Activated naive CD8-positive, alpha-beta T cell (primary cell): ENCODE results near the gene SUGP1.
A peak's percentile ranks its signal among the peaks of the same experiment; 100 is the strongest.

Source experiments
- H3K27ac Mint-ChIP-seq: one replicate; pipeline ENCODE4 v1.8.0; 2021; ENCODE audit warnings: mixed read lengths
- H3K27me3 Mint-ChIP-seq: one replicate; pipeline ENCODE4 v1.8.0; 2021; ENCODE audit warnings: mixed read lengths
- H3K36me3 Mint-ChIP-seq: one replicate; pipeline ENCODE4 v1.8.0; 2021; ENCODE audit warnings: mixed read lengths
- H3K4me1 Mint-ChIP-seq: one replicate; pipeline ENCODE4 v1.8.0; 2021; ENCODE audit warnings: low read depth, mixed read lengths
- H3K4me3 Mint-ChIP-seq: one replicate; pipeline ENCODE4 v1.8.0; 2021; ENCODE audit warnings: mild to moderate bottlenecking, mixed read lengths
- H3K9me3 Mint-ChIP-seq: one replicate; pipeline ENCODE4 v1.8.0; 2021; ENCODE audit warnings: low read depth, mixed read lengths

SUGP1 gene

DNA sequence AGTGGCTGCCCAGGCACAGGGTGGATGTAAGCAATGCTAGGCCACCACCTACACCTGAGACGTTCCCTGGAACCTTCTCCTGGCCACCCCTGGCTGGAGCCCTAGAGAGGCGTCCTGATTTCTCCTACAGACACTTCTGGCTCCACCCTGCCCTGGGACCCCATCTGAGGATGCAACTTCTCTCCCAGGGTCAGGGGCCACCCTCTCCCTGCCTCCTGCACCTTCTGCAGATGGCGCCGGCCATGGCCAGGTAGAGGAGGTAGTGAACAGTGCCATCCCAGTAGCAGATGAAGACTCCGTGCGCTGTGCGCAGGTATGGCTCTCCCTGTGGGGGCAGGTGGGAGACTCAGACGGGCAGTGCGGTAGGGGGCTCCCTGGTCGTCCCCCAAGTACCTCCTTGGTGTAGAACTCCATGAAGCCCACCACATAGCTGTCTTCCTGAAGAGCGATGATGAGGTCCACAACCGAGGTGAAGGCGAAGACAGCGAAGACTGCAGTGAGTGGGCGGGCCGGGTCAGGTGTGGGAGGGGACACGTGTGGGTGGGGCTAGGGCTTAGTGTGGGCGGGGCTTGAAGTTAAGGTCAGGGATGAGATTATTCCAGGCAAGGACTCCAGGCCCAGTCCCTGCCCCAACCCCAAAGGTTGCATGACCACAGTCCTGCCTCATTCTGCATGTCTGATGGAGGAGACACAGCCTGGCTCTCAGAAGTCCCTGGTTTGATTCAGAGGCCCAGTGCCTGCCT, 50.2 kb downstream of the SUGP1 start:
- Mint-ChIP-seq H3K4me3 (no peak overlapping the region), H3K36me3 (no peaks in the 10 kb centered on the region), H3K4me1 (peaks cover 13% of the 10 kb centered on the region), H3K9me3 (no peaks in the 10 kb centered on the region), H3K27ac (no peak overlapping the region), H3K27me3 (peaks cover 8% of the 10 kb centered on the region)

DNA sequence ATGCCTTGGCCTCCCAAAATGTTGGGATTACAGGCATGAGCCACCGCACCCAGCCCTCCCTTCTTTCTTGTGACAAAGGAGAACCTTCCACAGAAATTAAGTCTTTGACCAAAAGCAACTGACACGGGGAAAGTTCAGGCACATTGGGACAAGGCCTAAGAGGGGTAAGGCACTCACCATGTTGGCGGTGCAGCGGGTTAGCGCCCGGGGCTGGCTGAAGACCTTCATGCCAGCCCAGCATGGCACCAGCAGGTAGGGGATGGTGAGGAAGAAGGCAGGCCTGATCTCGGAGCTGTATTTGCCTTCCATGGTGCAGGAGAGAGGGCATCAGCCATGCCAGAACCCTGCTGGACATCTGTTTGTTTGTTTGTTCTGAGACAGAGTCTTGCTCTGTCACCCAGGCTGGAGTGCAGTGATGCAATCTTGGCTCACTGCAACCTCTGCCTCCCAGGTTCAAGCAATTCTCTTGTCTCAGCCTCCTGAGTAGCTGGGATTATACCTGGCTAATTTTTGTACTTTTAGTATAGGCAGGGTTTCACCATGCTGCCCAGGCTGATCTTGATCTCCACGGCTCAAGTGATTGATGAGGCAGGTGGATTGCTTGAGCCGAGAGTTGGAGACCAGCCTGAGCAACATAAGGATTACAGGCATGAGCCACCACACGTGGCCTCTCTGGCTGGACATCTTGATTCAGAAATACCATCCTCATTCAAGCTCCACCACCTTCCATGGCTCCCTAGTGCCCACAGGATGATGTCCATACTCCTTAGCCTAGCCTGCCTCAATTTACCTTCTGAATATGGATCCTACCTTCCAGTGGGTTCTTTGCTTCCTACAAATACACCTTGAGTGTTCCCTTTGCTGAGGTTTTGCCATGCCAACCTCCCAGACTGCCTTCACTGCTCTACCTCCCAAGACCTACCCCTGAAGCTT, 51.6 kb downstream of the SUGP1 start:
- peaks cover 7% of the 10 kb centered on the region for H3K4me1 Mint-ChIP-seq
- H3K27me3 Mint-ChIP-seq, result peaks cover 3% of the 10 kb centered on the region
- no peaks in the 10 kb centered on the region for H3K9me3 Mint-ChIP-seq
- H3K27ac Mint-ChIP-seq, result no peak overlapping the region
- H3K36me3 Mint-ChIP-seq, result no peaks in the 10 kb centered on the region
- H3K4me3 Mint-ChIP-seq, result no peak overlapping the region

DNA sequence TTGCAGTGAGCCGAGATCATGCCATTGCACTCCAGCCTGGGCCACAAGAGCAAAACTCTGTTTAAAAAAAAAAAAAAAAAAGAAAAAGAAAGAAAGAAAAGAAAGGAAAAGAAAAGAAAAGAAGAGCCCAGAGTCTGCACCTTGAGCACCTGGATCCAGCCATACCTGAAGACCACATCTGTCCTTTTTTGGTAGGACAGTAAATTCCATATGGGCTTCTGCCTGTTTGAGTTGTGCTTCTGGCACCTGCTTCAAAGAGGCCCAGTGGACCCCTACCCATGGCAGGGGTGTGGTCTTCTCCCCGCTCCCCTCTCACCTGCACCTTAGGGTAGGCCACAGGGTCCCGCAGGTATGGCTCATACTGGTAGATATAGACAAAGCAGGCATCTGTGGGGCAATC, 53.0 kb downstream of the SUGP1 start:
- Mint-ChIP-seq H3K36me3 (no peaks in the 10 kb centered on the region), H3K4me3 (no peak overlapping the region), H3K9me3 (no peaks in the 10 kb centered on the region), H3K27ac (no peak overlapping the region), H3K4me1 (peaks cover 1% of the 10 kb centered on the region), H3K27me3 (peaks cover 4% of the 10 kb centered on the region)

DNA sequence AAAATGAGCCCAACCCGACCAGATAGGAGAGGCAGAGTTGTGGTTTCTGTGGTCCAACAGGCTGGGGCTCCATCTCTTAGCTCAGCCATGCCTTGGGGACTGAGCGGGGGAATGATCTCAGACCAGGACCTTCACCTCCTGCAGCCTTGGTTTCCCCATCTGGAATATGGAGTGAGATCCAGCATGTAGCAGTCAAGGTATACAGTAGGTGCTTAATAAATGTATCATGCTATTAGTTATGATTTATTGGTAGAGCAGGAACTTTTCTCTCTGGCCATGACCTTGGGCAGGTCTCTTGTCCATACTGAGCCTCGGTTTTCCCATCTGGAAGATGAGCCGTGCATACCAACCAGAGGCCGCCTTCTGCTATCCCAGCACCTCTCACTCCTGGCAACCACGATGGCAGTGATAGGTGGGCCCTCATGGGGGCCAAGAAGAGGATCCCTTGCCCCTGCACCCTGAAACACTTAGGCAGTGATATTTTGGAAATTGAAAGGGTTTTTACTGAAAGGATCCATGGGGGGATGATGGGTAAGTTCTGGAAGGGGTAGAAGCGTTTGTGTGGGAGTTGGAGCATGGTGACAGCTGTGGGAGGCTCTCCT, 56.3 kb downstream of the SUGP1 start:
- Mint-ChIP-seq H3K9me3 (no peaks in the 10 kb centered on the region), H3K4me3 (no peak overlapping the region), H3K4me1 (peaks cover 10% of the 10 kb centered on the region), H3K27me3 (peaks cover 19% of the 10 kb centered on the region), H3K27ac (no peak overlapping the region), H3K36me3 (no peaks in the 10 kb centered on the region)

DNA sequence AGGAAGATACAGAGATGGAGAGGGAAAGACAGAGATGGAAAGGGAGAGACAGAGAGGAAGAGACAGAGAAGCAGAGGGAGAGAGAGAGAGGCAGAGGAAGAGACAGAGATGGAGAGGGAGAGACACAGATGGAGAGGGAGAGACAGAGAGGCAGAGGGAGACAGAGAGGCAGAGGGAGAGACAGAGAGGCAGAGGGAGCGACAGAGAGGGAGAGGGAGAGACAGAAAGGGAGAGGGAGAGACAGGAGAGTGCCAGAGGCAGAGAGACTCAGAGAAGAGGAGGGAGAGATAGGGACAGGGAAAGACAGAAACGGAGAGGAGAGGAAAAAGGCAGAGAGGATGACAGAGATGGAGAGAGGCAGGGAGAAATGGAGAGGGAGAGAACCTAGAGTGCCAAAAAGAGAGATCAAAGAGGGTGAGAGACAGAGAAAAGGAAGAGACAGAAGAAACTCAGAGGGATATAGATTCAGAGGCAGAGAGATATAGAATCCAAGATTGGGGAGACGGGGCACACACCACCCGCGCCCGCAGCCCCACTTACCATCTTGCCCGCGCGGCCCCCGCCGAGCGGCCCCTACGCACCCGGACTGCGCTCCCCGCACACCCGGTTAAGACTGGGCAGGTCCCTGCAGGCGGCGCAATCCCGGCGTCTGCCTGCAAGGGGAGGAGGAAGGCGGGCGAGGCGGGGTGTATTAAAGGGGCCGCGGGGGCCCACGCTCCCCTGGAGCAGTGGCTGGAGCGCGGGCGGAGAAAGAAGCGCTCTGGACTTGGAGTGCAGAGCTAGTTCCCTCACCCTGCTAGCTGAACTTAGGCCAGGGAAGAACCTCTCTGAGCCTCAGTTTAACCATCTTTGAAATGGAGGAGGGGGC, 57.9 kb downstream of the SUGP1 start:
- H3K9me3 Mint-ChIP-seq, result no peaks in the 10 kb centered on the region
- H3K27ac Mint-ChIP-seq, result no peak overlapping the region
- H3K36me3 Mint-ChIP-seq, result no peaks in the 10 kb centered on the region
- peaks cover 10% of the 10 kb centered on the region for H3K4me1 Mint-ChIP-seq
- H3K27me3 Mint-ChIP-seq, result peaks cover 21% of the 10 kb centered on the region
- H3K4me3 Mint-ChIP-seq, result peak overlapping the region; percentile 79

DNA sequence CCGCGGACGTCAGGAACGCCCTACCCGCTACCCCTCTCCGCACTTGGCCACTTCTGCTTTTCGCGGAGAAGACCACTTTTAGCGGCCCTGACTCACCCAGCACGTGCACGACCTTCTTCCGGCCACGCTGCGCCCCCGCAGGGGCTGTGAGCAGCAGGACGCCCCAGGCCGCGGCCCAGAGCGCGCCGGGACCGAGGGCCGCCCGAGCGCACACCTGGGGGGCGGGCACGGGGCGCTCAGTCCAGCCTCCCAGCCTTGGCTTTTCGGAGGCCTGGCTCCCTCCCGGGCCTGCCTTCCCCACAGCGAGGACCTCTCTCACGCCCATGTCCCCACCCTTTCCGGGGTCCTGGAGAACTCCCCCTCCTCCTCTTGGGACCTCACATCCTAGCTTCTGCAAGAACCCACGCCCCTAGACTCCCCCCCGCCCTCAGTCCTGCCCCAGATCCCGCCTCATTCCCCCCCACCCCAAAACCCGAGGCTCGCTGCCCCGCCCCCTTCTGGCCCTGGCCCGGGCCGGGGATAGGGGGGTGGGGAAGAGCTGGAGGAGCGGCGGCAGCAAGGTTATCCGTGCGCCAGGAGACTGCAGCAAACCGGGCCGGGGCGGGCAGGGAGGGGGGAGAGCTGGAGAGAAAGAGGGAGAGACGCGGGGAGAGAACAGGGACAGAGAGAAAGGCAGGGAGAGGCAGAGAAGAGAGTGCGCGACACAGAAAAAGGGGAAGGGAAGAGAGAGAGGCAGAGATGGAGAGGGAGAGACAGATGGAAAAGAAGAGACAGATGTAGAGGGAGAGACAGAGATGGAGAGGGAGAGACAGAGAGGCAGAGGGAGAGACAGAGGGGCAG, 58.7 kb downstream of the SUGP1 start:
- peaks cover 25% of the 10 kb centered on the region for H3K27me3 Mint-ChIP-seq
- H3K27ac Mint-ChIP-seq, result no peak overlapping the region
- H3K9me3 Mint-ChIP-seq, result no peaks in the 10 kb centered on the region
- peak overlapping the region; percentile 79 for H3K4me3 Mint-ChIP-seq
- peaks cover 10% of the 10 kb centered on the region for H3K4me1 Mint-ChIP-seq
- no peaks in the 10 kb centered on the region for H3K36me3 Mint-ChIP-seq

DNA sequence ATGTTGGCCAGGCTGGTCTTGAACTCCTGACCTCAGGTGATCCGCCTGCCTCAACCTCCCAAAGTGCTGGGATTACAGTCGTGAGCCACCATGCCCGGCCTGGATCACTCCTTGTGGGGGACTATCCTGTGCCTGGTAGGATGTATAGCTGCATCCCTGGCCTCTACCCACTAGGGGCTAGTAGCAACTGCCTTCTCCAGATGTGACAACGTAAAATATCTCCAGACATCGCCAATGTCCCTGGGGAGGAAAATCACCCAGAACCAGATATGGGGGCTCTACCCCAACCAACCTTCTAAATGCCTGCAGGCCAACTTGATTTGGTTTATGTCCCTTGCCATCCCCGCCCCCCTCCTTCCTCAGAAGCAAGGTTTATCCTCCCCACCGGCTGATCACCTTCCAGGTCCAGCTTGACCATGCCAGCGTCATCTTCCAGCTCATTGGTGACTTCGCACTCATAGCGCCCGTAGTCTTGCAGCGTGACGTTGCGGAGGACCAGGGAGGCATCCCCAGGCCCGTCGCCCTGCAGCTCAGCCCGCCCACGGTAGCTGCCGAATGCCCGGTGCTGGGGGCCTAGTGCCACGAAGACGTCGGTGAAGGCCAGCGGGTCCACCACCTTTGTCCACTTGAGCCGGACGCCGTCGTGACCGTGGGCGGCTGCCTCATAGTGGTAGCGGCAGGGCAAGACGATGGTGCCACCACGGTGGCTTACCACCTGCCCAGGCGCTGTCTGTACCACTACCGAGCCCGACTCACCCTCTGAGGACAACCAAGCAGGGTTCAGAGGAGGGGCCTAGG, 59.7 kb downstream of the SUGP1 start:
- peaks cover 10% of the 10 kb centered on the region for H3K4me1 Mint-ChIP-seq
- H3K9me3 Mint-ChIP-seq, result no peaks in the 10 kb centered on the region
- no peak overlapping the region for H3K27ac Mint-ChIP-seq
- H3K27me3 Mint-ChIP-seq, result peaks cover 29% of the 10 kb centered on the region
- H3K4me3 Mint-ChIP-seq, result peak overlapping the region; percentile 40
- H3K36me3 Mint-ChIP-seq, result no peaks in the 10 kb centered on the region

DNA sequence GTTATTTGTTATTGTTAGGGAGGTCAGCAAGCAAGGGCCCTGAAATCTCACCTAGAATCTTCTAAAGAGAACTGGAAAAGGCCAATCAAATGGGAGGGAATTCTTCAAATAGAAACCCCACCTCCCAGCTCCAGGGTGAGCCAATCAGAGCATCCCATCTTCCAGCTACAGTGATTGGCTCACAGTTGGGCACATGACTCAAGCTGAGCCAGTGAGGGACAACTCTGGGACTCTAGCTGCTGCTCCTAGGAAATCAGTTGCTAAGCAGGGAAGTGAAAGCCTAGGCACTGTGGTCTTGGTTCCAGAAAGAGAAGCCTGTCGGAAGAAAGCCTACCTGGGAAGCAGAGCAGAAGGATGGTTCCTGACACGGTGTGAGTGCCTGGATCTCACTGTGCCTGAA, 60.6 kb downstream of the SUGP1 start:
- no peaks in the 10 kb centered on the region for H3K9me3 Mint-ChIP-seq
- no peak overlapping the region for H3K27ac Mint-ChIP-seq
- no peaks in the 10 kb centered on the region for H3K36me3 Mint-ChIP-seq
- peaks cover 31% of the 10 kb centered on the region for H3K27me3 Mint-ChIP-seq
- H3K4me1 Mint-ChIP-seq, result peaks cover 10% of the 10 kb centered on the region
- H3K4me3 Mint-ChIP-seq, result no peak overlapping the region

DNA sequence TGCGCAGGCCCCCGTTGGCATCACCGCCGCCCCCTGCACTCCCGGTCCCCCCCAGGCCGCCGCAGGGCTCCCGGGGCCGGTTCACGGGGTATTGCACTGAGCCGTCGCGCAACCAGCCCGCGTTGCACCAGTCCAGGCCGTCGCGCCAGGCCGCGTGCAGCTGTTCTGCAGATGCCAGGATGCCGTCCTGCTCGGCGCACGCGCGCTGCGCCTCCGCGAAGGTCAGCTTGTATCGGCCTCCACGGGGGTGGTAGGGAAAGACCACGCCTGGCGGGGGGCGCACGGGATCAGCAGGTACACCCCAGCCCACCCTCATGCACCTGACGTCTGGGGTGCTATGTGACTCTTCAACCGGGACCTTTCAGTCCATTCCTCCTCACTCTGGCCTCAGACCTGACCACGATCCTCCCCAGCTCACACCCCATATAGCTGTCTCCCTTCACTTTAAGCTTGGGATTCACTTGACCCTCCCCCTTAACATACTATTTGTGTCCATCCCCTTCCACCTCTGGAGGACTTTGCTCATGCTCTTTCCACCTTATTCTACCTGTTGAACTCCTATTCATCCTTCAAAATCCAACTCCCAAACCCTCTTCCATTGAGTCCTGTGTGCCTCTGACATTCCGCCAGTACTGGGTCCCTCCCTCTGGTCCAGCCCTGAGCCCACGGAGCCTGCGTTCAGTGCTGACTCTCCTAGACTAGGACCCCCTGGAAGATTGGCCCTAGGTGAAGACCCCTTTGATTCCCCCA, 61.5 kb downstream of the SUGP1 start:
- H3K4me1 Mint-ChIP-seq, result peaks cover 10% of the 10 kb centered on the region
- no peak overlapping the region for H3K4me3 Mint-ChIP-seq
- peaks cover 31% of the 10 kb centered on the region for H3K27me3 Mint-ChIP-seq
- no peak overlapping the region for H3K27ac Mint-ChIP-seq
- no peaks in the 10 kb centered on the region for H3K36me3 Mint-ChIP-seq
- H3K9me3 Mint-ChIP-seq, result no peaks in the 10 kb centered on the region

DNA sequence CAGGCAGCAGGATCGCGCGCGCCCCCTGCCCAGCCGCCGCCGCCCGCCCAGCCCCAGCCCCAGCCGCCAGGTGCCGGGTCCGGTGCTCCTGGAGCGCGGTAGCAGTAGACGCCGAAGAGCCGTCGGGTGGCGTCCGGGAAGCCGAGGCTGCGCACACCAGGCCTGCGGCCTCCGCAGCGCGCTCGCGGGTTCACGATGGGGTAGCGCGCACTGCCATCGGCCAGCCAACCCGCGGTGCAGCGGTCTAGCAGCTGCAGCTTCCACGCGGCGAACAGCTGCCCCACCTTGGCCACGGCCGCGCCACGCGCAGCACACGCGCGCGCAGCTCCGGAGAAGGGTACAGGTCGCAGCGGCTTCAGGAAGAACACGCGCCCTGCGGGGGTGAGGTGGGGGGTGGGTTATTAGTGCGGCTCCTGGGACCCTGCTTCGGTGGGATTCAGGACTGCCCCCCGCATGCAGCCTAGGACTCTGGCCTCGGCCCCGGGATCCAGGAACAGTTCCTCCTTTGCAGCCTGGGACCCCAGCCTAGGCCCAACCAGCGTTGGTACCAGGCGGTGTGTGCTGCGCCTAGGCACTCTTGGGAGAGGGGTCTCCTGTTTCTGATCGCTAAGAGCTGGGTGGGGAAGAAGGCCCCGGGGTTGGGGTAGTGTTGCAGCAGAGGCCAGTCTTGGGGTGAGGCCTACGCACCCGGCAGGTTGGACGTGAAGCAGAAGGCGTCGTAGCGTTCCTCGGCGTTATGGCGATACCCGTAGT, 62.3 kb downstream of the SUGP1 start:
- H3K27ac Mint-ChIP-seq, result no peak overlapping the region
- H3K4me3 Mint-ChIP-seq, result no peak overlapping the region
- no peaks in the 10 kb centered on the region for H3K9me3 Mint-ChIP-seq
- peaks cover 31% of the 10 kb centered on the region for H3K27me3 Mint-ChIP-seq
- no peaks in the 10 kb centered on the region for H3K36me3 Mint-ChIP-seq
- peaks cover 10% of the 10 kb centered on the region for H3K4me1 Mint-ChIP-seq

DNA sequence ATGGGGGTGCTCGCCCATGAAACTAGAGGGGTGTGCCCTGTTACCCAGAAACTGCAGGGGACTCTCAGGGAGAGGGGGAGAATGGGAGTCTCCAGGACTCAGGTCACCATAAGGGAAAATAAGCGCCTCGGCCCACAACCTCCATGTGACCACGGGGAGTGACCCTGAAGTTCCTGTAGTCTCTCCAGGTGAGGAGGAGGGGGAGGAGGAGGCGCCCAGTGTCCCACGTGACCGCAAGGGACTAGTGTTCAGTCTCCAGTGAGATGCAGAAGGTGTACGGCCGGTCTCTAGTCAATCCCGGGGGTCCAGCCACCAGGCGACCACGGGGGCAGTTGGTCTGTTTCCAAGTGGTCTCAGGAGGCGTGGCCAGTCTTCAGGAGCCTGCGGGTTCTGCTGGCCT, 63.2 kb downstream of the SUGP1 start:
- H3K9me3 Mint-ChIP-seq, result no peaks in the 10 kb centered on the region
- peaks cover 31% of the 10 kb centered on the region for H3K27me3 Mint-ChIP-seq
- no peak overlapping the region for H3K27ac Mint-ChIP-seq
- no peak overlapping the region for H3K4me3 Mint-ChIP-seq
- H3K4me1 Mint-ChIP-seq, result peaks cover 7% of the 10 kb centered on the region
- H3K36me3 Mint-ChIP-seq, result no peaks in the 10 kb centered on the region
